ENCODE measurements around the gene RASL10B.

Gene RASL10B

DNA sequence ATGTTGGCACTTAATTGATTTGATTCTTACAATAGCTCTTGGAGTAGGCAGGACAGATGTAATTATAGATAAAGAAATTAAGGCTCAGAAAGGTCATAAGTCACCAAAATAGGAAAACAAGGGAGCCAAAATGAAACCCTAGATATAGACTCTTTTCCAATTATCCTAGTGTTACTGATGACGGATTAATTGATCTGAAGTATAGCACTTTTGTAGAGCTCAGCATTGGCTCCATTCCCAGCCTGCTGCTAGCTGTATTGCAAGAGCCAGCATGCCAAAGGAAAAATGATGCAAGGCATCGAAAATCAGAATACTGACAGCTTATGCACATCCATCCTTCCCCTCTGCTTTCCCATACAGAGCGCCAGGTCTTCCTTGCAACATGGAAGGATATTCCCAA is 21.6 kb upstream of the RASL10B start:
- Mint-ChIP-seq H3K4me3 (no peak overlapping the region), H3K36me3 (peaks cover 10% of the 10 kb centered on the region), H3K9me3 (ENCODE audit: low read depth) (no peaks in the 10 kb centered on the region), H3K27ac (no peak overlapping the region), H3K4me1 (ENCODE audit: low read depth) (peaks cover 34% of the 10 kb centered on the region), H3K27me3 (no peaks in the 10 kb centered on the region)

DNA sequence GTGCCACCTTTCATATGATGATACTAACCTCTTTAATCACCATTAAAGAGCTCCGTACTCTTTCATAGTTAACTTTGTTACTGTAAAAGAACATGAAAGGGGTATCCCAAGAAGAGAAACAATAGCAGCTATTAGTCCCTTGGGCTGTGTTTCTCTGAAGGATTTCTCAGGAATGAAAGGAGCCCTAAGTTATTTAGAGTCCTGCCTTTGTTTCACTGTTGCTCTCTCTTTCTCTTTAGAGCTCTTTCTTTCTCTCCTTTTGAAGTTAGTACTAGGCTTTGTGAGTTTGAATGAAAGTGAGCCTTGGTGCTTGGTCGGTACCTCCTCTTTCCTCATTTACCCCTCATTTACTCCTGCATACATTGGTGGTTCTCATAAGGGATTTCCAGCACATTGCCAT is 20.5 kb upstream of the RASL10B start:
- H3K9me3 Mint-ChIP-seq (ENCODE audit: low read depth) = no peaks in the 10 kb centered on the region
- peaks cover 34% of the 10 kb centered on the region for H3K4me1 Mint-ChIP-seq (ENCODE audit: low read depth)
- no peak overlapping the region for H3K4me3 Mint-ChIP-seq
- H3K27me3 Mint-ChIP-seq = no peaks in the 10 kb centered on the region
- peaks cover 10% of the 10 kb centered on the region for H3K36me3 Mint-ChIP-seq
- H3K27ac Mint-ChIP-seq = no peak overlapping the region

DNA sequence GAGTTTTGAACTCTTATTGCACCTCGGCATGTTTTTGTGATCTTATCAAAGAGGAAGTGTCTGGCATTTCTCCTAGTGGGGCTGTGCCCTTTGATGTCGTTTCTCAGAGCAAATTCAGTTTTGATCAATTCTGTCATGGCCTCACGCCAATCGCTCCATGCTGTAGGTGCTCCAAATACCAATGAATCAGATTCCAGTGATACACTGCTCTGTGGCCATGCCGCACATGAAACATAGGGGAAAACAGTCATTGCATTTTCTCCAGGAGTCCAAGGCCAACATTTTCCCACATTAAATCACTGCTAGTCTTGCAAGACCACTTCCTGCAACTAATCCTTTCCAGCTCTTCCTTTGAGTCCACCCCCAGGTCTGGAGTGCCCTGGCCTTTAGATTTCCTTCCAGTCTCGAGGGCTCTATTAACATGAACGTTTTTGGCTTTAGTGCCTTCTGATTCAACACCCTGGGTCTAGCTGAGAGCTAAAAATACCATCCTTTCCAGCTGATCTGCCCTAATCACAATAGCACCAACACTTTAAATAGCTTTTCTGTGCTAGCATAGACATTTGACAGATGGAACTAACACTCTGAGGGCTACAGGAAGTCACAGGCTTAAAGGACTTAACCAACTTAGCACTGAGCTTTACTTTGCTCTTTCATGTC is 18.2 kb upstream of the RASL10B start:
- Mint-ChIP-seq H3K4me1 (ENCODE audit: low read depth) (peaks cover 22% of the 10 kb centered on the region), H3K9me3 (ENCODE audit: low read depth) (no peaks in the 10 kb centered on the region), H3K4me3 (no peak overlapping the region), H3K36me3 (peaks cover 14% of the 10 kb centered on the region), H3K27ac (no peak overlapping the region), H3K27me3 (no peaks in the 10 kb centered on the region)

GRCh38 chr17:35714988-35715387 is 16.5 kb upstream of the RASL10B start:
- no peak overlapping the region for H3K27ac Mint-ChIP-seq
- H3K36me3 Mint-ChIP-seq = peaks cover 15% of the 10 kb centered on the region
- no peaks in the 10 kb centered on the region for H3K9me3 Mint-ChIP-seq (ENCODE audit: low read depth)

GRCh38 chr17:35715416-35715815 is 16.0 kb upstream of the RASL10B start:
- Mint-ChIP-seq H3K27me3 (no peaks in the 10 kb centered on the region), H3K4me1 (ENCODE audit: low read depth) (peaks cover 10% of the 10 kb centered on the region), H3K36me3 (peaks cover 15% of the 10 kb centered on the region), H3K4me3 (no peak overlapping the region), H3K9me3 (ENCODE audit: low read depth) (no peaks in the 10 kb centered on the region), H3K27ac (no peak overlapping the region)

More at GRCh38 chr17:35714988-35715387, 16.5 kb upstream of the RASL10B start:
- Mint-ChIP-seq H3K4me1 (ENCODE audit: low read depth) (peaks cover 10% of the 10 kb centered on the region), H3K27me3 (no peaks in the 10 kb centered on the region), H3K4me3 (no peak overlapping the region)

DNA sequence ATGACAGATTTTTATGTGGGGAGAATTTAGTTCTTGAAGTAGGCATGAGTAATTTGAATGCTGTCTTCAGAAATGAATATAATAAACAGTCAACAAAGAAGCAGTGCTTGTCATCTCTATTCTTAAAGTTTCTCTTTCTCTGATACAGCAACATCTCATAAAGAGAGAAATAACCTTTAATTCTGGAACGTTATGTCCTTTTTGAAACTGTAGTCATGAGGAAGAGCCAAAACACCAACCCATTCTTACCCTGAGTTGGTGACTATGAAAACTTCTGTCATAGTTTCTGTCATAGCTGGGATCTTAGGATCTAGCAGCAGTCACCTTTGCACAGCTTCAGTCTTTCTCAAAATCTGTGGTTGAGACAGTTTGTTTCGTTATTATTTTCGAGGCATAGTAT is 15.3 kb upstream of the RASL10B start:
- Mint-ChIP-seq H3K9me3 (ENCODE audit: low read depth) (no peaks in the 10 kb centered on the region), H3K4me3 (no peak overlapping the region), H3K27me3 (no peaks in the 10 kb centered on the region), H3K27ac (no peak overlapping the region), H3K4me1 (ENCODE audit: low read depth) (peaks cover 8% of the 10 kb centered on the region), H3K36me3 (peaks cover 11% of the 10 kb centered on the region)

DNA sequence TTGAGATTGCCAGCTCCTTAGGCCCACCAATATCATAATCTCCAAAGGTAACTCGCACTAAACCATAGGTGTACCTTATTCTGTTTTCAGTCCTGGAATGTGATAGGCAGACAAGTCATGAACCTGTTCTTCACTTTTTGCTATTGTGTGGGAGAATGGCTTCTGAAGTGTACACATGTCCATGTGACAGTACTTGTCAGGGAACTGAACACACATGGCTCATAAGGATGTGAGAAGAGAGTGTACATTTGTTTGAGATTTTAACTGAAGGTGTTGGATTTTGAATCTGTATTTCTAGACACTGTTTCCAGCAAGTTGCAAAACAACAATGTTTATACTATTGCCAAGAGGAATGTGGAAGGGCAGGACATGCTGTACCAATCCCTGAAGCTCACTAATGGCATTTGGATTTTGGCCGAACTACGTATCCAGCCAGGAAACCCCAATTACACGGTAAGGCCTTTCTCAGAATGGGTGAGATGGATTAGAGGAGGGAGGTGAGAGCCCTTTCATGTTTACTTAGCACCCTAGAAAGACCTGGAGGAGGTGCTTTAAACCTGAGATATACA is 14.5 kb upstream of the RASL10B start:
- Mint-ChIP-seq H3K36me3 (peaks cover 11% of the 10 kb centered on the region), H3K9me3 (ENCODE audit: low read depth) (no peaks in the 10 kb centered on the region), H3K4me3 (no peak overlapping the region), H3K27me3 (no peaks in the 10 kb centered on the region), H3K27ac (no peak overlapping the region), H3K4me1 (ENCODE audit: low read depth) (peaks cover 2% of the 10 kb centered on the region)

GRCh38 chr17:35717475-35717874 is 14.0 kb upstream of the RASL10B start:
- Mint-ChIP-seq H3K27ac (no peak overlapping the region), H3K4me3 (no peak overlapping the region), H3K9me3 (ENCODE audit: low read depth) (no peaks in the 10 kb centered on the region), H3K36me3 (peaks cover 11% of the 10 kb centered on the region), H3K27me3 (no peaks in the 10 kb centered on the region), H3K4me1 (ENCODE audit: low read depth) (no peaks in the 10 kb centered on the region)

DNA sequence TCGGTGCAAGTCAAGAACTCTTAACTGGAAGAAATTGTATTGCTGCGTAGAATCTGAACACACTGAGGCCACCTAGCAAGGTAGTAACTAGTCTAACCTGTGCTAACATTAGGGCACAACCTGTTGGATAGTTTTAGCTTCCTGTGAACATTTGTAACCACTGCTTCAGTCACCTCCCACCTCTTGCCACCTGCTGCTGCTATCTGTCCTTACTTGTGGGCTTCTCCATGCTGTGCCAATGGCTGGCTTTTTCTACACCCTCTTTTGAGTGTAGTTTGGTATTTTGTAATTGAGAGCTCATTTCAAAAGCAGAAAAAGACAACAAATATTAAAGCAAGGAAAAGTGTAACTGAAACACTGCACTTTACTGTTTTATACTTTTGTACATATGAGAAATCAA is 7.7 kb upstream of the RASL10B start:
- Mint-ChIP-seq H3K36me3 (peaks cover 15% of the 10 kb centered on the region), H3K27me3 (no peaks in the 10 kb centered on the region), H3K4me1 (ENCODE audit: low read depth) (no peaks in the 10 kb centered on the region), H3K4me3 (no peak overlapping the region), H3K27ac (no peak overlapping the region), H3K9me3 (ENCODE audit: low read depth) (no peaks in the 10 kb centered on the region)

DNA sequence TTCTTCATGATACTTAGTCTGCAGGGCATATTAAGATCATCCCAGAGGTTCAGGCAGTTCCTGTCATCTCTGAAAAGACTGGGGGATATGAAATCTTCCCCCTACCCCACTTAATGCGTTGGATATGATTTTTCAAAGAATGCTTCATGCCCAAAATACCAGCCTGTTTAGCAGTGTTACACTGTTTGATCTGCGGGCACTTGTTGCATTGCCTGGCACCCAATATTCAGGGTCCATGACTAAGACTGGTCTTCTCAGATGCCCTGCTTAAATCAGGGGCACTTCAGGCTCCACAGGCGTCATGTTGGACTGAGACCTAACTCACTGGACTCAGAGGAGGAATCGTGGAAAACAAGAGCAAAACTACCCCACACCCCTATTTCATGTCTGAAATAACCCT is 6.4 kb upstream of the RASL10B start:
- Mint-ChIP-seq H3K36me3 (peaks cover 11% of the 10 kb centered on the region), H3K9me3 (ENCODE audit: low read depth) (no peaks in the 10 kb centered on the region), H3K27ac (no peak overlapping the region), H3K27me3 (no peaks in the 10 kb centered on the region), H3K4me3 (no peak overlapping the region), H3K4me1 (ENCODE audit: low read depth) (peaks cover 8% of the 10 kb centered on the region)

DNA sequence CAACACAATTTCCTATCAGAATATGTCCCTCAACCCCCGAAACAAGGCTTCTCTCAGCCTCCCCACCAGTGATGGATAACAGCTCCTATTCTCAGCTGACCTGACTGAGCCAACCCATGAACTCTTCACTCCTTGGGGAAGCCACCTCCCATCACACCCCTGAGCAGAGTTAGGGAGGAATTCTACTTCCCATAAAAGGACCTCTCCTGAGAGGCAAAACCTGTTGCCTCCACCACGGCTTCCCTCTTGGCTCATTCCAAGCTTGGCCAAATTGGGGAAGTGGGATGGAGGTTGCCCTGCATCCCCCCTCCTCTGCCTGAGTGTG is 5.7 kb upstream of the RASL10B start:
- no peaks in the 10 kb centered on the region for H3K9me3 Mint-ChIP-seq (ENCODE audit: low read depth)
- peaks cover 10% of the 10 kb centered on the region for H3K36me3 Mint-ChIP-seq
- no peaks in the 10 kb centered on the region for H3K27me3 Mint-ChIP-seq
- H3K27ac Mint-ChIP-seq = no peak overlapping the region
- no peak overlapping the region for H3K4me3 Mint-ChIP-seq
- H3K4me1 Mint-ChIP-seq (ENCODE audit: low read depth) = peaks cover 15% of the 10 kb centered on the region

GRCh38 chr17:35726127-35726952 is 5.1 kb upstream of the RASL10B start:
- Mint-ChIP-seq H3K4me3 (no peak overlapping the region), H3K36me3 (peaks cover 10% of the 10 kb centered on the region)

DNA sequence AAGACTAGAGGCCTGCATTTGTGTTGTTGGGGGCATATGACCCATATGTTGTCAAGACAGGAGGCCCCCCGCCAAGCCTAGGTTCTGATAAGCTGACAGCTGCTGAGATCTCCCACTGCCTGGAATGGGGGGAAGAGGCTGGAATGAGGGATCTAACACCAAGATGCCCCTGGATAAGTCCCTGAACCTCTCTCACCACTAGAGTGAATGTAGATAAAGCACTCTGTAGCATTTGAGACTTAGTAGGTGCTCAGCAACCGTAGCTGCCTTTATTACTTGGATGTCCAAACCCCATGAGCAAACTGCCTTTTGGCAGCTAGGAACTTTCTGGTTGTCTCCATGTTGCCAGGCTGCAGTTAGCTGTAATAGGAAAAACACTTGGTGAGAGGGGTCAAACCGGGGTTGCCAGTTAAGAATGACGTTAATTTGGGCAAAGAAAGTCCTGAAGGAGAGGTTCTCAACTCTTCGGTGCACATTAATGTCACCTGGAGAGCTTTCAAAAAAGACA is 4.4 kb upstream of the RASL10B start:
- Mint-ChIP-seq H3K4me3 (no peak overlapping the region), H3K36me3 (peaks cover 10% of the 10 kb centered on the region), H3K27me3 (no peaks in the 10 kb centered on the region), H3K4me1 (ENCODE audit: low read depth) (peaks cover 20% of the 10 kb centered on the region), H3K27ac (no peak overlapping the region), H3K9me3 (ENCODE audit: low read depth) (no peaks in the 10 kb centered on the region)

More at GRCh38 chr17:35726127-35726952, 5.1 kb upstream of the RASL10B start:
- Mint-ChIP-seq H3K27ac (no peak overlapping the region), H3K4me1 (ENCODE audit: low read depth) (peaks cover 20% of the 10 kb centered on the region), H3K27me3 (no peaks in the 10 kb centered on the region), H3K9me3 (ENCODE audit: low read depth) (no peaks in the 10 kb centered on the region)

DNA sequence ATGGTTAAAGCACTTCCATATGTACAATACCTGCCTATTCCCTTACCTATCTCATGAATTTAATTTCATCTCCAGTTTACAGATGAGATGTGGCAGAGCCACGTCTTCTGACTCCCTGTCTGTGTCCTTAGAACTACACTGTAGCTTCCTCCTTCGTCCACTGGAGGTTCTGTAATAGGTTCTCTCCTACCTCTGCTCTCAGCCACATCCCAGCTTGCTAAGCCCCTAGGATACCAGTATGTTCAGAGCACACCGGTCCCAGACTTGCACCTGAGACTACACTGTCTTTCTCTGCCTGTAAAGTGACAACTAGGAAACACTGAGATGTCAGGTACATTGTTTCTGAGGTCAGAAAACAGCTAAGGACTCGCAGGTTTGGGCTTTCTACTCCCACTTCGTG is 3.8 kb upstream of the RASL10B start:
- no peaks in the 10 kb centered on the region for H3K27me3 Mint-ChIP-seq
- no peak overlapping the region for H3K4me3 Mint-ChIP-seq
- H3K36me3 Mint-ChIP-seq = peaks cover 10% of the 10 kb centered on the region
- H3K4me1 Mint-ChIP-seq (ENCODE audit: low read depth) = peaks cover 20% of the 10 kb centered on the region
- no peak overlapping the region for H3K27ac Mint-ChIP-seq
- H3K9me3 Mint-ChIP-seq (ENCODE audit: low read depth) = no peaks in the 10 kb centered on the region

DNA sequence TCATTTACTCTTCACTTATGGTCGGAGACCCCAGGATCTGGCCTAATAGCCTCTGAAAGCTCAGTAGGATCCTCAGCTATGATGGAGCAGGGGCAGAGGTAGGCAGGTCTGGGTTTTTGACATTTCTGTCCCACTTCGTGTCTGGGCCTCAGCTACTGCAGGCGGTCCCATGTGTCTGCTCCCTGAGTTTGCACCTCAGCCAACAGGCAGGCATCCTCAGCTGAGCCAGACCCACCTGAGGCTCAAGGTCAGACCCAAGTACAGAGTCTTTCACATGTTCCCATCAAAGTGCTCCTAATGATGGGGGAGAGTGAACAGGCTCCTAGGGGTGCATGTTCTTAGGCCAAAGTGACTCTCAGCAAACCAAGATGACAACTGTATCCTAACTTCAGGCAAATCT is 2.9 kb upstream of the RASL10B start:
- no peaks in the 10 kb centered on the region for H3K27me3 Mint-ChIP-seq

More for the DNA sequence above, 2.9 kb upstream of the RASL10B start:
- Mint-ChIP-seq H3K9me3 (ENCODE audit: low read depth) (no peaks in the 10 kb centered on the region), H3K4me1 (ENCODE audit: low read depth) (peaks cover 20% of the 10 kb centered on the region), H3K36me3 (peaks cover 10% of the 10 kb centered on the region), H3K27ac (no peak overlapping the region), H3K4me3 (no peak overlapping the region)

All from activated naive CD8-positive, alpha-beta T cell (primary cell).